HG03095 (cell line): Measurements from ENCODE around the gene TSSK2.
"Not testable (repeated sequence)": the region's sequence is repeated elsewhere in the genome, so short reads cannot be mapped to it uniquely, and the experiment has no call there.

Experiments used
- ATAC-seq: cut with Tn5 transposase; IDR thresholded peaks from one replicate; pipeline ENCODE4 v1.9.1; 2021; ENCODE audit warnings: moderate library complexity; ENCODE audit not compliant: unreplicated experiment

TSSK2 gene

GRCh38 chr22:19130959-19131684 lies at the start of gene TSSK2:
Gene TSSK2, plus strand, starts transcription at chr22:19131308. Its CDS starts 92 bp downstream, at chr22:19131400.
- ATAC-seq = no peak

- no peak for ATAC-seq
These were observed 49.8 kb upstream of the TSSK2 start for GRCh38 chr22:19081351-19081750.

- ATAC-seq = no peak
These were observed 49.0 kb upstream of the TSSK2 start for GRCh38 chr22:19082101-19082500.

GRCh38 chr22:19082793-19083192 lies 48.3 kb upstream of the TSSK2 start:
- ATAC-seq = no peak

GRCh38 chr22:19084126-19084525 lies 47.0 kb upstream of the TSSK2 start:
- ATAC-seq = not testable (repeated sequence)

GRCh38 chr22:19084586-19084985 lies 46.5 kb upstream of the TSSK2 start:
- ATAC-seq = not testable (repeated sequence)

GRCh38 chr22:19085233-19085718 lies 45.8 kb upstream of the TSSK2 start:
- no peak for ATAC-seq

GRCh38 chr22:19086417-19086816 lies 44.7 kb upstream of the TSSK2 start:
- no peak for ATAC-seq

- no peak for ATAC-seq
These were observed 44.2 kb upstream of the TSSK2 start for GRCh38 chr22:19086896-19087295.

- no peak for ATAC-seq
These were observed 42.1 kb upstream of the TSSK2 start for GRCh38 chr22:19088866-19089595.

GRCh38 chr22:19090183-19090582 lies 40.9 kb upstream of the TSSK2 start:
- ATAC-seq = no peak

GRCh38 chr22:19090586-19091127 lies 40.5 kb upstream of the TSSK2 start:
- no peak for ATAC-seq

- no peak for ATAC-seq
These were observed 38.4 kb upstream of the TSSK2 start for GRCh38 chr22:19092725-19093124.

GRCh38 chr22:19094393-19094997 lies 36.6 kb upstream of the TSSK2 start:
- ATAC-seq = no peak

GRCh38 chr22:19096555-19096954 lies 34.6 kb upstream of the TSSK2 start:
- ATAC-seq = no peak

GRCh38 chr22:19097518-19097917 lies 33.6 kb upstream of the TSSK2 start:
- ATAC-seq = no peak

GRCh38 chr22:19098157-19098556 lies 33.0 kb upstream of the TSSK2 start:
- no peak for ATAC-seq

- no peak for ATAC-seq
These were observed 27.0 kb upstream of the TSSK2 start for GRCh38 chr22:19103880-19104821.

GRCh38 chr22:19105456-19105855 lies 25.7 kb upstream of the TSSK2 start:
- ATAC-seq = no peak
